GM19238 (cell line): Measurements from ENCODE around the gene HIPK4.

Experiments
- DNase-seq: peaks from one replicate; pipeline ENCODE4 v3.0.0; 2011; ENCODE audit warnings: low spot score; ENCODE audit not compliant: insufficient read length

Gene HIPK4

DNA sequence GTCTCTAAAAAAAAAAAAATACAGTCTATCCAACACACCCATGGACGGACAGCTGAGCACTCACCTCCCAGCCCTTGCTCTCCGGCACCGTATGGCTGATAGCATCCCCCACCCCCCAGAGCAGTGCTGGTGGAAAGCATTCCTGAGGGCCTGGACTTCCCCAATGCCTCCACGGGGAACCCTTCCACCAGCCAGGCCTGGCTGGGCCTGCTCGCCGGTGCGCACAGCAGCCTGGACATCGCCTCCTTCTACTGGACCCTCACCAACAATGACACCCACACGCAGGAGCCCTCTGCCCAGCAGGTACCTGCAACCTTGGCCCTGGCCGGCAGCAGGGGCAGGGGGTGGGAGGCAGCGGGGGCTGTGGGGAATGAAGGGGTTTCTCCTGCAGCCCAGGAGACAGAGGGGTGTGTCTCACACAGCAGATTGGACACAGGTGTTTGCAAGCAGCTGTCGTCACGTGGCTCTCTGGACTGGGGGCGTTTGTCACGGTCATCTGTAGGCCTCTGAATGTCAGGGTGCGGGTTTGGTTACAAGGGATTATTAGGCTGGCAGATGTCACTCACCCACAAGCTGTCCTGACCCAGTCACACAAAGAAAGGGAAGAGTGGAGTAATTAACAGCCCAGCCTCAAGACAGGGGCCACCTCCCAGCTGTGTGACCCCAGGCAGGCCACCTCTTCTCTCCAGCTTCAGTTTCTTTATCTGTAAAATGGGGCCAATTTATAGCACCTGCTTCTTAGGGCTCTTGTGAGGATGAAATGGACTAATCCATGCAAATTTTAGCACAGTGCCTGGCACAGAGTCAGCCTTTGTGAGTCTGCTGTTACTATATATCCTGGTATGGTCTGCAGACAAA lies 22.2 kb downstream of the HIPK4 start:
- no peak for DNase-seq

- DNase-seq = no peak
Observed at GRCh38 chr19:40366697-40367561, 23.1 kb downstream of the HIPK4 start.

- peak; percentile 89 for DNase-seq
Observed at GRCh38 chr19:40365613-40366401, 24.2 kb downstream of the HIPK4 start.

DNA sequence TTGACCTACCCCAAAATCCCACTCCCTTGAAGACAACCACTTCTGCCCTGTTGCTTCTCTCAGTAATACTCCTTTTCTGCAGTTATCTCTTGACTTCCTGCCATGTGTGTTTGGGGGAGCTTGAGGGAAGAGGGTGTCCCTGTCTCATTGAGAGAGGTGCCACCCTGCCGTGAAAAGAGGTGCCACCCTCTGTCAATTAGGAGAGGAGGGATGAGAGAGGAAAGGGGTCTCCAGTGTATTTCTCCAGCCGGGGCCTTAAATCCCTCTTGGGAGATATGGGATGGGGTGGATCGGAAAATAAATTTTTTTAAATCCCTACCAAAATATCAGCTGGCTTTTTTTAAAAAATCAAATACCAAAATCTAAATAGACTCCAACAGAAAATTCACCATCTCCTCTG lies 25.0 kb downstream of the HIPK4 start:
- DNase-seq = no peak

DNA sequence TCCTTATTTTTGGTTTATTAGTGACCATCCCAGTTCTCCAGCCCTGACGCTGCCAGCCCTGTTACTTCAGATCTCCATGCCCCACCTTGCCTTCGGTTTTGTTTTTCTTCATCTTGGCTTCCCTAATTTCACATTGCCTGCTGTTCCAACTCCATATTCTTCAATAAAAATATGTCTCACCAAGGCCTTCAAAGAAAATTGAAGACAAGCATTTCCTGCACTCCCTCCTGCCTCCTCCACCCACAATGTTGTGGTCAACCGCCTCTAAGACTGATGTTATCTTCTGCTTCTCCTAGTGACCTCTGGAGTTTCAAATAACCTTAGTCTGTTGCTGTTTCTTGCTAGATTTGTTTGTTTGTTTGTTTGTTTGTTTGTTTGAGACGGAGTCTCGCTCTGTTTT lies 26.9 kb downstream of the HIPK4 start:
- DNase-seq = no peak

DNA sequence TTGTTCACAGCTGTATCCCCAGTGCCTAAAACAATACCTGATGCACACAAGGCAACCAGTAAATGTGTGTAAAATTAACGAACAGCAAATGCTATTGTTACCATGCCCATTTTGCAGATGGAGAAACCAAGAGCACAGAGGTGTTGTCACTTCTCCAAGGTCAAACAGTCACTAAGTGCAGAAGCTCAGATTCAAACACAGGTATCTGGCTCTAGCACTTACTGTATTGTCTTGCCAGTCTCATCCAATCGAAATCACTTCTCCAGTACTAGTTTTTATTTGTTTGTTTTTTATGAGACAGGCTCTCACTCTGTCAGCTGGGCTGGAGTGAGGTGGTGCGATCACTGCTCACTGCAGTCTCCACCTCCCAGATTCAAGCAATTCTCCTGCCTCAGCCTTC lies 27.8 kb downstream of the HIPK4 start:
- DNase-seq = no peak

- DNase-seq = no peak
Observed at GRCh38 chr19:40360708-40361241, 29.2 kb downstream of the HIPK4 start.

DNA sequence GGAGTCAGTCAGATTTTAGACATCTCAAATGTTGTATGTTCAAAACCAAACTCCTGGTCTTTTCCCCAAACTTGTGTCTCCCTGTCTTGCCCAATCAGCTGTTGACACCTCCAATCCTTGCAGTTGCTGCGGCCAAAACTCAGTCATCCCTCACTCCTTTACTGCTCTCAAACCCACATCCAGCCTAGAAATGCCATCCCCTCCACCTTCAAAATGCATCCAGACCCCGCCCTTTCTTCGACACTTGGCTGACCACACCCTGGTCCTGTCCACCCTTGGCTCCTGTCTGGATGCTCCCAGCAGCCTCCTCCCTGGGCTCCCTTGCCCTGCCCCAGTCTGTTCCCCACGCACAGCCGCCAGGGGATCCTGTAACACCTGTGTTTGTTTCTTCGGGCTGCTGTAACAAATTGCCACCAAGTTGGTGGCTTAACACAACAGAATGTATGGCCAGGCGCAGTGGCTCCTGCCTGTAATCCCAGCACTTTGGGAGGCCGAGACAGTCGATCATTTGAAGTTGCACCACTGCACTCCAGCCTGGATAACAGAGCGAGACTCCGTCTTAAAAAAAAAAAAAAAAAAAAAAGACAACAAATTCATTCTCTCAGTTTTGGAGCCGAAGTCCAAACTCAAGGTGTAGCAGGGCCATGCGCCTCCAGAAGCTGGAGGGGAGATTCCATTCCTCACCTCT lies 29.8 kb downstream of the HIPK4 start:
- no peak for DNase-seq

GRCh38 chr19:40358773-40359172 lies 31.2 kb downstream of the HIPK4 start:
- peak; percentile 49 for DNase-seq

GRCh38 chr19:40357640-40358039 lies 32.3 kb downstream of the HIPK4 start:
- no peak for DNase-seq

DNA sequence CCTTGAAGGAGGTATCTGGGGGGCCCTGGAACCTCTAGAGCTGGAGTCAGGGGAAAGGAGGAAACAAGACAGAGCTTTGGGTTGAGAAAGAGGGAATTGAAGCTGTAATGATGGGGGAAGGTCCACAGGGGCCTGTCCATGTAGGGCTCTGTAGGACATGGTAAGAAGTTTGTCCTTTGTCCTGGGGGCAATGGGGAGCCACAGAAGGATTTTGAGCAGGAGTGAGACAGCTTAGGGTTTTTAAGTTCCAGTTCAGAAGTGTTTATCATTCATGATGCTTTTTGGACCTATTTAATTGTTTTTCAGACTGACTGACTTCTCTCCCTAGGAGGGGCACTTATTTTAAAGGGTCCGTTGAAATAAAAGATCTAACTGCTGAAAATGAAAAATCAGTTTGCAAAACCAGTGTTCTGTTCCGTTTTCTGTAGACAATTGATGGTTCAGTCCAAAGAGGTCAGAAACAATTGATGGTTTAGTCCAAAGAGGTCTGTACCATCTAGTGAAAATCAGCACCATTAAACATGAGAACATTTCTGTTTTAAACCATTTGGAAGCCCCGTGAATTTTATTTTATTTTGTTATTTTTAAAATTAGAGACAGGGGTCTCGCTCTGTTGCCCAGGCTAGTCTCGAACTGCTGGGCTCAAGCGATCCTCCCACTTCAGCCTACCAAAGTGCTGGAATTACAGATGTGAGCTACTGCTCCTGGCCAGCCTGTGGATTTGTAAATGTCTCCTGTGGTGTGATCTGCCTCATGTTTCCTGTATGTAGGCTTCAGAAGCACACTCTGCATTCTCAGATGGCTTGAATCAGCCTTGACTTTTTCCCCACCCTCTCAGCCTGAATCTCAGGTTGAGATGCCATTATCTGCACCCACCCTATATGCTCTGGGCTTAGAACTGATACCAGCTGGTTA lies 33.0 kb downstream of the HIPK4 start:
- DNase-seq = no peak

- no peak for DNase-seq
Observed at GRCh38 chr19:40355975-40356680, 33.9 kb downstream of the HIPK4 start.

GRCh38 chr19:40348961-40349507 lies 40.9 kb downstream of the HIPK4 start:
- DNase-seq = no peak

DNA sequence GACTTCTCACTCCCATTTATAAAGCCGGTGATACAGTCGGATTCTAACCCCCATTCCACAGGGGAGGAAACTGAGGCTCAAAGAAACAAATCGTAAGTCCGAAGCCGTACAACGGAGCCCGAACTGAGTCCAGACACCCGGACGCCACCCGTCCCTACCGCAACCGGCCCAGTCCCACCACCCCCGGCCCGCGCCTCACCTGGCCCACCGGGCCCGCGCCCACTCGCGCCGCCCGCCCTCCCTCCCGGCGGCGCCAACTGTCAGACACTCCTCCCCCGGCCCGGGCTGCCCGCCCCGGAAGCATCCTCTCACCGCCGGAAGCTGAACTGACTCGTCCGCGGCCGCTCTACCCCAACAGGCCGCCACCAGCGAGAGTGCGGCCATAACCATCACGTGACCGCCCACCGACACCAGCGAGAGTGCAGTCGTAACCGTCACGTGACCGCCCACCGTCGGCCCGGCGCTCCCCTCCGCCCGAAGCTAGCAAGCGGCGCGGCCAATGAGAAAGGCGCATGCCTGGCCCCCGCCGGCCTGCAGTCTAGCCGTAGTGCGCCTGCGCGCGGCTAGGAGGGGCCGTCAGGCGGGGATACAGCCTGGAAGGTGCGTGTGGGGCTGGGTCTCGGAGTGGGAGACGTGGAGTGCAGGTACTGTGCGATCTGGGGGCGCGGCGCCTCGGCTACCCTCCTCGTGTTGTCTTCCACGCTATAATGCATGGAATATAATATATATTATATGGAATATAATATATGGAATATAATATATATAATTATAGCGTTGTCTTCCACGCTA lies 41.7 kb downstream of the HIPK4 start, which contains the start of the genes C19orf47 and PLD3:
C19orf47 (minus strand) TSS at position 273 of the 789 bp plus-strand sequence. CDS start 6,540 bp downstream, outside the sequence.
PLD3 (plus strand) TSS at position 571 of the 789 bp plus-strand sequence. CDS start 17,789 bp downstream, outside the sequence.
- DNase-seq = peak; percentile 100

DNA sequence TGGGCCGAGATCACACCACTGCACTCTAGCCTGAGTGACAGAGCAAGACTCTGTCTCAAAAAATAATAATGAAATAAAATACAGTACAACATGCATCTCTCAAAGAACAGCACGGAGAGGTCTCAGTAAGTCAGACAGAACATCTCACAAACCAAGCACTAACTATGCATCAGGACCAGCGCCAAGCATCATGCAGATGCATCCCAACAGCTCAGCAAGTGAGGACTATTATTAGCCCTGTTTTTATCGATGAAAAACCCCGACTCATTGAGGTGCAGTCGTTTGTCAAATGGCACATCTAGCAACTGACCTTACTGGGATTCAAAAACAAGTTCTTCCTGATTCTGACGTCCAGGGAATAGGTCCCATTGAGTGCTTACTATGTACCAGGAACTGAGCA lies 45.6 kb downstream of the HIPK4 start:
- DNase-seq = no peak

- no peak for DNase-seq
Observed at GRCh38 chr19:40342644-40343311, 47.2 kb downstream of the HIPK4 start.
